NK-92 (cell line): ENCODE data around the gene COL18A1.
"Not testable (repeated sequence)": the region's sequence is repeated elsewhere in the genome, so short reads cannot be mapped to it uniquely, and the experiment has no call there.

Source experiments
- DNase-seq: peaks from one replicate; lab custom pipeline; 2025; ENCODE audit not compliant: unreplicated experiment; lab: John Stamatoyannopoulos, UW

Gene COL18A1

DNA sequence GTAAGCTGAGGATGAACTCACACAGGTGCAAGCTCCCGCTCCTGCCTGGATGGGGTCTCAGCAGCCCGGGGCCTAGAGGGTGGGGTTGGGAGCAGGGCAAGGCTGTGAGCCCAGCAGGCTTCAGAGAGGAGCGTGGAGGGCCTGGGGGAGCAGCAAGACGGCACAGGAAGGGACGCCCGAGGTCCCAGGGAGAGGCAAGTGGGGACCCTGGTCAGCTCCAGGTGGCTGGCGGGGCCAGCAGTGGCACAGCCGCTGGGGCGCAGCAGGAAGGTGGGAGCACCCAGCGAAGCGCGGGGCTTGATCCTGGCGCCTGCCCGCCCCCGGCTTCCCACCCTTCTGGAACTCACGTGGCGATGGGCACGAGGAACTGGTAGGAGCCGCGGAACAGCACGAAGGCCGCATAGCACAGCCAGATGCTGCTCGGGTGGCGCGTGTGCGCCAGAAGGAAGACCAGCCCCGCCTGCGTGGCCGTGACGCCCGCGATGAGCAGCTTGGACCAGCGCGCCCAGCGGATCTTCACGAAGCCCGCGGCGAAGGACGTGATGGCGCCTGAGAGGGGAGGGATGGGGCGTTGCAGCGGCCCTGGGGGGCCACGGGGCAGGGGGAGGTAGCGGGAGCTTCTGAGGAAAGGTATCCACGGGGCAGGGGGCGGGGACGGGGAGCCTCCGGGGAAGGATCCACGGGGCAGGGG lies 125.6 kb downstream of the COL18A1 start:
- DNase-seq = no peak

GRCh38 chr21:45531114-45531392 lies 126.1 kb downstream of the COL18A1 start:
- not testable (repeated sequence) for DNase-seq

DNA sequence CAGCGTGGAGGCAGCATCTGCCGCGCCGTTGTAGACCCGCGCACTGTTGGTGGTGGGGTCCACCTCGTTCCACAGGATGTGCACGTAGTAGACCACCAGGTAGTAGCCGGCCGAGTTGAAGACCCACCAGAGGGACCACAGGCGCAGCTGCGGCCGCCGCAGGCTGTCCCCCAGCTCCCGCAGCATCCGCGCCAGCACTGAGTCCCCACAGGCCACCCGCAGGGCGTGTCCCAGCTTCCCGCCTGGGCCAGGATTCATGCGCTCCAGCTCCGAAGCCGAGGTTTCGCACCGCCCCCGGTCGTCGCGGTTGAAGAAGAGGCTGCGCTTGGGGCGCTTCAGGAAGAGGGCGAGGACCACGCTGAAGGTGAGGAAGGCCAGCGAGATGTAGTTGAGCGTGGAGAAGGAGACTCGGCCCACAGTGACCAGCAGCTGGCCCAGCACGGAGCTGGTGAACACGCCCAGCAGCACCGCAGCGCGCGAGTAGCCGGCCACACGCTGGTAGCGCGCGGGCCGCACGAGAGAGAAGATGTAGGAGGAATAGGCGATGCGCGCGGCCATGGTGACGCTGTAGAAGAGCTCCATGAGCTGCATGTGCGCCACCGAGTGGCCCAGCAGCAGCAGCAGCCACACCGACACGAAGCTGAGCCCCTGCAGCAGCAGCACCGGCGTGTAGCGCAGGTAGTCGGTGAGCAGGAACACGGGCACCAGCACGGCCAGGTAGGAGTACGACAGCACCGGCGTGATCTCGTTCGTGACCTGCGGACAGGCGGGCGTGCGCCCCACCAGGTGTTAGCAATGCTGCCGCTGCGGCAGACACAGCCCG lies 126.6 kb downstream of the COL18A1 start:
- no peak for DNase-seq

- no peak for DNase-seq
Observed at GRCh38 chr21:45532826-45533360, 127.9 kb downstream of the COL18A1 start.

DNA sequence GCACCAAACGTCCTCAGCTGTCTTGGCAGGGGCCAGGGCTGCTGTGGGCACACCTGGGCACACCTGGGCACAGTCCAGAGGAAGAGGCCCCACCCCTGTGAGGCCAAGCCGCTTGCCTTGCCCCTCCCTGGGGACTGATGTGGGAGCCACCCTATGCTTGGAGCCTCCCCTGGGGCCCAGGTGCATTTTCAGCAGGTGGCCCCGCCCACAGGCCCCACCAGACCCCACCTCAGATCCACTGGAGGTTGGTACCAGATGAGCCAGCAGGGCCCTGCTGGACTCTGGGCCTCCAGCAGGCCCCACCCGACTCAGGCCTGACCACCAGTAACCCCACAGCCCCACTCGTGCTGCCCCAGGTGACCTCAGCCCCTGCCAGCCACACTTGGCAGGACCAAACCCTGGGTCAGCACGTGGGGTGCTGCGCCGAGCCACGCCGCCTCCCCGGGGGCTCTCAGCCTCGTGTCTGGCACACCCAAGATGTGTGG lies 128.4 kb downstream of the COL18A1 start:
- DNase-seq = no peak

DNA sequence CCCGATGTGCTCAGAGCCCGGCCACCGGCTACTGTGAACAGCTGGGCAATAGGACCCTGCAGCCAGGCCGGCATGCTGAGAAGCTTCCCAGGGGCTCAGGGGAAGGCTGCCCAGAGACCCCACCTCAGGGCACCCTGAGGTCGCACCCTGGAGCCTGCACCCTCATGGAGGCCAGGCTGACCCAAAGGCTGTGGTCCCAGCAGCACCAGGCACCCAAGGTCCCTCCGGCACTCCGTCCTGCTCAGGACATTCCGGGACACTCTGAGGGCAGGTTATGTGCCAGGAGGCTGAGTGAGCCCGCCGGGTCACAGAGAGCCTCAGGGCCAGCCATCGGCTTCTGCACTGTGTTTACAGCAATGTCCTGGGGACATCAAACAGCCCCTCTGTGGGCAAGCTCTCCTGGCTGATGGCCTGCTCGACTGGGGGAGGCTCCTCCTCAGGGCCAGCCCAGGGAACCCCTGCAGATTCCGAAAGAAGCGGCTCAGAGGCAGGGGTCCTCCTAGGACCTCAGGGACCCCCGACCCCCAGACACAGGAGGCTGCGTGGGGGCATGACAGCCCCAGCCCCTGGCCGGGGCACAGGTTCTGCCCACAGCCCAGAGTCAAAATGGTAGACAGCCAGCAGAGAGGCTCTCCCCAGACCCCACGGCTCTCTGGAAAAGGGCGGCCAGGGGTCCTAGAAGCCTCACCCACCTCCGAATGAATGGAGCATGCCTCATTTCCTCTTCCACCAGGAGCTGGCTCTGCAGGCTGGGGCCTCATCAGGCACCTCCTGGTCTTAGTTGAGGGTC lies 129.1 kb downstream of the COL18A1 start:
- no peak for DNase-seq

GRCh38 chr21:45534636-45535331 lies 129.8 kb downstream of the COL18A1 start:
- no peak for DNase-seq

DNA sequence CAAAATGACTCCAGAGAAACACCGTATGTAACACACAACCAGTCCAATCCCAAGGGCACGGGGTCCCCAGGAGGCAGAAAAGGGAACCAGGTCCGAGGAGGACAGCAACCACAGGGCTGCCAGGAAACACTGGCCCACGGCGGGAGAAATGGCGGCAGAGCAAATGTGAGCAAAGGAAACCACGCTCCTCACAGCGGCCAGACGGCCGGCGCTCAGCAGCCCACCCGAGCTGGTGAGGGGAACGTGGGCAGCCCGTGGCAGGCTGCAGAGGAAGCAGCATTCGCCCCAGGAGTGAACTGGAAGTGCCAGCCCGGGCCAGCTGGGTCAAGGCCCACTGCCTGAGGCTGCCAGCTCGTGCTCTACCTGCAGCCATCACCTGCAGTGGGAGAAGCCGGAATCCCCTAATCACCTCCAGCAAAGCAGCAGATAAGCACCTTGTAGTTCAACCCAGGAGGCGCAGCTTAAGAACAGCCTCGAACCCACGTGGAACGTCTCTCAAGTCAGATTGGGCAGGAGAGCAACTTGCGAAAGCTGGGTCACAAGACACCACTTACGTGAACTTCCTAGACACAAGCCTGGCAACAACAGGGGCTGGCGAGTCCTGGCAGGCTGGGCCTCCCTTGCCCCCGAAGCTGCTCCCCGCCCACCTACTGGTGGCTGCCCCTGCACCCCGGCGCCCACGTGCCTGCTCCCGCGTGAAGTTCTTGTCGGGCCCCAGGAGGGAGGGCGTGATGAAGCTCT lies 130.5 kb downstream of the COL18A1 start:
- DNase-seq = no peak

DNA sequence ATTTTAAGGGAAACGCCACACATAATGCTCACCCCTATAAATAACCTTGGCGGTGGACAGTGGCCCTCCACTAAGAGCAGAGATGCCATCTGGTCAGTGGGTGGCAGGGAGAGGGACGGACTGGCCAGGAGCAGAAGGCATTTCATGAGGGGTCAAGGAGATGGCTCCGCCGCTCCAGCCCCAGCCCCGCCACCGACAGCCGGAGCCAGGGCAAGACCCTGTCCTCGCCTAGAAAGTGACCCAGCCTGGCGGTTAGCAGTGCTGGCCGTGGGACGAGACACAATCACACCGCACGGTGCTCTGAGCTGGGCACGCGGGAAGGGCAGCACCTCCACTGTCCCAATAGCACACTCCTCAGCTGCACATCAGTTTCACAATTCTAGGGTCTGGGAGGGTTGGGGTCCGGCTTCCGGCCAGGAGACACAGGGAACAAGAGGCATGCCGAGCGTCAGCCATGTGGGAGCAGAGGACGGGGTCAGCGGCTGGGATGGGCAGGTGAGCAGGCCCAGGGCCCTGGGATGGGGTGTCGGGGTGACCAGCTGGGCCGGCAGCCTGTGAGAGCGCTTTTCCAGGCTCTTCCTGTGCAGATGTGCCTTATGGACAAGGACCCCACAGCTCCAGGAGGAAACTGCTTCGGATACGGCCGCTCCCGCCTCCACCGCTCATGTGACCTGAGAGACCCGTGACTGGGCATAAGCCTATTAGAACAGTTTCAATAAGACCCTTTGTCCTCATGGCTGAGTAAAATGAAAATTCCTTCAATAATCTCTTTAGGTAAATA lies 131.5 kb downstream of the COL18A1 start:
- DNase-seq = no peak

DNA sequence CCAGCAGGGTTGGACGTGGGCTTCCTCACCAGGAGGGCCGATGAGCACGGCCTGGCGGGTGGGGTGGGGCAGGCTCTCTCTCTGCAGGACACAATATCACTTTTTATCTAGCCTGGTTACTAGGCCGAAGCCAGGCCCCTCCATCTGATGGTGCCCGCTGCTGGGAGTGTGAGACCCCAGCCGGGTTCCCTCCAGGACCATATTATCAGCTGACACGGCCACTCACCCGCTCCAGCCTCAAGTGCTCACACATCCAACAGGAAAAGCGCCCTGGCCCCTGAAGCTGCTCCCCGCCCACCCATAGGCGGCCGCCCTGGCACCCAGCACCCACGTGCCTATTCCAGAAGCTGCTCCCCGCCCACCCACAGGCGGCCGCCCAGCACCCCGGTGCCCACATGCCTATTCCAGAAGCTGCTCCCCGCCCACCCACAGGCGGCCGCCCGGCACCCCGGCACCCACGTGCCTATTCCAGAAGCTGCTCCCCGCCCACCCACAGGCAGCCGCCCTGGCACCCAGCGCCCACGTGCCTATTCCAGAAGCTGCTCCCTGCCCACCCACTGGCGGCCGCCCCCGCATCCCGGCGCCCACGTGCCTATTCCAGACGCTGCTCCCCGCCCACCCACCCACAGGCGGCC lies 132.3 kb downstream of the COL18A1 start:
- DNase-seq = no peak

DNA sequence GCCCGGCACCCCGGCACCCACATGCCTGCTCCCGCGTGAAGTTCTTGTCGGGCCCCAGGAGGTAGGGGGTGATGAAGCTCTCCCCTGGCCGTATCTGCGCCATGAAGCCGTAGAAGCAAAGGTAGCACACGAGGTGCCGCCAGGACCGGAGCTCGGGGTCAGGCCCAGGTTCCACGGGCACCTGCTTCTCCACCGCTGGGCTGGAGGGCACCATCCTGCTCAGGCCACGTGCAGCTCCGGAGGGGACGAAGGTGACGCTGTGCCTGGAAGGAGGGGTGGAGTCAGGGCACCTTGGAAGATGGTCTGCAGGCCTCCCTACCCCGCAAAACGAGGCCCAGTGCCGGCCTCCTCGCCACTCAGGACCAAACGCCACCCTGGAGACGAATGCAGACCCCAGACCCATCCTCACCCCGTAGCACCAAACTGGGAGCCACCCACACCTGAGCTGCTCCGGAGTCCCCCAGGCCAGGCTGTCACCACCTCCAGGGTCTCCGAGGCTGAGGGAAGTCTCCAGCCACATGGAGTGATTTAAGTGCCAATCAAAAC lies 132.9 kb downstream of the COL18A1 start:
- no peak for DNase-seq

DNA sequence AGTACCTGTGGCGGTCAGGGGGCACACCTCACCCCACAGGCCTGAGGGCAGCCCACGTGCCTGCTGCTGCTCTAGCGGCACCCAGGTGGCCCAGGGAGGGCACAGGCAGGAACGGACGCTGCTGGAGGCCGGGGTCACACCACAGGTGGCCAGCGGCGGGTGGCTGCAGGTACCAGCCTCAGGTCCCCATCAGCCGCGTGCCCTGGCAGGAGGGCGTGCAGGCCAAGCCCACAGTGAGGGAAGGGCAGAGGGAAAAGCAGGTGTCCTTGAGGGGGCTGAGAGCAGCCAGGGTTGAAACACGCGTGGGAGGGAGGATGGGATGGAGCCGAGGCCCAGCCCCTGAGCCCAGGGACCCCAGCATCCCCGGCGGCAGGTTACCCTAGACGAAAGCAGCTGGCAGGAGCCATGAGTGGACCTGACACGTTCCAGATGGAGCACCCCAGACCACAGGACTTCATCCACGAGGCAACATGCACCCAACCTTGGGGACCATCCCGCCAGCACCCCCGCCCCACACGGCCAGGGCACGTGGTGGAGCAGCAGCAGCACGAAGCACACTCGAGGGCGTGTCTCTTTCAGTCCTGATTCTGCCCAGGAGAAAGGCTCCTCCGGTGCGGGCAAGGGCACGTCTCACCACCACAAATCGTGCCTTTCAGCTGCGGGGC lies 133.5 kb downstream of the COL18A1 start:
- no peak for DNase-seq

DNA sequence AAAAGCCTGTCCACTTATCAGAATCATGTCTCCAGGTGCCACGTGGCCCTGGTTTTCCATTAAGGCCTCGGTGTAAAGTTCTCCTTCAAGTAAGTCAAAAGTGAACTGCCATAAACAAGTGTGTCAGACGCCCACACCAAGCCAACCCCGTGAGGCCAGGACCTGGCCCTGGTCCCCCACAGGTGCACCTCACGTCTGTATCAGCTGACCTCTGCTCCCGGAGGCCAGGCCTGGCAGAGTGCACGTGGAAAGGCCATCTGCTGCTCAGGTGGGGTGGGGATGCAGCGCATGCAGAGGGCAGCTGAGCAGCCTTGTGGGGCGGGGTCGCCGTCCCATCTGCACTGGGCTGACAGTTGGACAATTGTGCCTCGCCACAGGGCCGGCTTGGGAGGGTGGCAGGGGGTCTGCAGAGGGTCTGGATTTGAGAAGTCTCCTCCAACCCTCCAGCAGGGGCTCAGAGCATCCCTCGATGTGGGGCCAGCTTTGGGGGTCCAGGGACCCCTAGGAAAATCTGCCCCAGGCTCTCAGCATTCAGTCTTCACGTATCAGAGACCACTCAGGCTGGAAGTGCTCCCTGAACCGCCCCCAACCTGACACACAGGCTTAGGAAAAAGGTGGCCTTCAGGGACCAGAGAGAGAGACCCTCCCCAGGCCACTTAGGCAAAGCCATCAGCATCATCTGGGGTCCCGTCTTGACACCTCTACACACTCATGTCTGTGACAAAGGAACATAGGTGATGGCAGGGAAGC lies 134.3 kb downstream of the COL18A1 start:
- DNase-seq = no peak

GRCh38 chr21:45539796-45540600 lies 135.0 kb downstream of the COL18A1 start:
- DNase-seq = no peak

DNA sequence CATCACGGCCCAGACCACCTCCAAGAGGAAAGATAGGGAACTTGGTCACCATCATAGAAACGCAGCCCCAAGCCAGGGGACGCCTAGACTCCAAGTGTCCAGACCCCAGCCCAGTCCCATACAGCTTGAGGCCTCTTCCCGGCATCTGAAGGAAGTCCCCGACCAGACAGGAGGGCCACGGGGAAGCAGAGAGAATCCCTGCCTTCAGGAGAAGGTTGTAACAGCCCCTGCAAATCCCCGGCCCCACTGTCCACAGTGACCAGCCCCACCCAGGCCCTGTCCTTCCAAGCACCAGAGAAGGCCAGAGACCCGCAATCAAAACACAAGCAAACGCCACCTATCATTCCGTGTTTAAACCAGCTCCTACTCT lies 135.6 kb downstream of the COL18A1 start:
- no peak for DNase-seq

- DNase-seq = no peak
Observed at GRCh38 chr21:45541221-45542039, 136.5 kb downstream of the COL18A1 start.
